NCI-H2029 treated with DMSO at 0.1 percent for 48 hours (cell line): Measurements from ENCODE around the gene TCP11.

Experiments
- DNase-seq: peaks from one replicate; lab custom pipeline; 2025; lab: John Stamatoyannopoulos, UW

TCP11 gene

DNA sequence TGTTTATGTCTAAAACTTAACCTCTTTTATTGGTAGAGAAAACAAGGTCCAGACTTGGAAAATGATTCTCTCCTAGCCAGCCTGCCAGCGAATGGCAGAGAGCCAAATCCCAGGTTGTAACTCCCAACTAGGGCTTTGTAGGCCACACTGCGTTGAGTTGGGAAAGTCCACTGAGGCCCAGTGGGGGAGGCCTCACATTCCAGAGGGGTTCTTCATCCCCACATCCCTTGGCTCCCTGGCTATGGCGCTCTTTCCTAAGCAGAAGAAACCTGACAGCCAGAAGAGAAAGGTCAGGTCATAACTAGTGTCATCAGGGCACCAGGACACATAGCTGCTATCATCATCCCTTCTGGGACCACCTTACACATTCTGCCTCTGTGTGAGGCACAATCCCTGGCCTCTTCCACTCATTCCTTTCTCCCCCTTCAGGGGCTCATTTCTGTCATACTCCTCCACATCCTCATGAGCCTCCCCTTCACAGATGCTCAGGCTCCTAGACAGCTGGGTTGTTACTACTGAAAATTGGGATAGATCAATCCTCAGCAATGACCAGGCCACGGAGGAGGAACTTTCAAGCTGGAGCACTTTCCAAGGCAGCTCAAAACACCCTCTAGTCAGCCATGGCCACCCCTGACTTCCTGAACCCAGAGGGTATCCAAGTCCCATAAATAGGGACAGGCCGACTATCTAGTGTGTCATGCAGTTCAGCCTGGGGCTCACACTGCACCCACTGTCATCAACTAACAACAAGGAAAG, 48.6 kb downstream of the TCP11 start:
- DNase-seq, result no peak

DNA sequence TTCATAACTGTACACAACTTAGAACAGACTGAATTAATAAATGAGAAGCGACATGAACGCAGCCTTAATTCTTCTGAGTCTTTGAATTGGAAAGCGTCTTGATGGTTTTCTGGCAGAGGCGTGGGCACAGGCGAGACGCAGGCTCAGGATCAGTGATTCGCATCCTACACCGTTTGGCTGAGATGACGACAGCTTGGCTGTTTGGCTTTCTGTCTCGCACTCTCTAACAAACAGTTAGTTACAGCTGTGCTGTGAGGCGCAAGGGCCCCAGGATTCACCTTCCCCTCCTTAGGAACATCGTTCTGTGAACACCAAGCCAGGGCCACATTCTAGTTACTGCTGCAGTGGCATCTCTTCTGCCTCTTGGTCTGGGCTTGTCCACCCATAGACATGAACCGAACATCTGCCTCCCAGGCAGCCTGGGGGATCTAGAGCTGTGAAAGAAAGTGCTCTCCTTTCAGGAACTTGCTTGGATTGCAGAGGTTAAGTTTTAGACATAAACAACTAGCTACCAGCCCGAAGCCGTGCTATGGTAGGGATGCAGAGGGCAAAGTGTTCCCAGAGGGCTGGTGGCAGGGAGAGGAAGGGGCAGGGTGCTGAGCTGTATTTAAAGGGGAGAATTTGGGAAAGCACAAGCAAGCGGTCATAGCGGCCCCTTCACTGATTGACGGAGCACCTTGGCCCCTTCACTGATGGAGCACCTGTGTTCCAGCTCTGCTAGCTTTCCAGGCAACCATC, 49.6 kb downstream of the TCP11 start:
- DNase-seq, result no peak

GRCh38 chr6:35090734-35091133, 50.4 kb downstream of the TCP11 start:
- DNase-seq, result no peak

DNA sequence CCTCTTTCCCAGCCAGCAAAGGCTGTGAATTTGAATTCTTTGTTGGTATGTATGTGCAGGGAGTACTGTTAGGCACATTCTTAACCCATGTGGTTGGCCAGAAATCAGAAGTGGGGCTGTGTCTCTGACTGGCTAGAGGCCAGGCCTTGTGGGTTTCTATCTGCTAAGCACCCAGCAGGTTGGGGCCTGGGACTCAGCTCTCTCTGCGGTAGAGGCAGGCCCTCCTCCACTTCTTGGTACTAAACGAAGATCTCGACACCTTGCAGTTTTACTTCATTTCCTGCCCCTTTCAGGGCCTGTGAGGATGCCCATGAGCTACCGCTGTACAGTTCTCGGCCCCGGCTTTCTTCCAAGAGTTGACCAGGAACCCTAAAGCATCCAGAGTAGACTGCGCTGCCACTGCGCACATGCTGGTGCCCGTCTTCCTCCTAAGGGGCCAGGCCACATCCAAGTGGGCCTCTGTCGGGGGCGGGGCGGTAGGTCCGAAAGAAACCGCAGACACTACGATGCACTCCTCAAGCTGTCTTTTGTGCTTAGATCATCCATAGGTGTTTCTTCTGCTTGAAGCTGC, 51.1 kb downstream of the TCP11 start:
- no peak for DNase-seq

GRCh38 chr6:35089216-35089934, 51.8 kb downstream of the TCP11 start:
- no peak for DNase-seq

- no peak for DNase-seq
These were observed 52.6 kb downstream of the TCP11 start for GRCh38 chr6:35088281-35089215.

GRCh38 chr6:35087361-35088280, 53.5 kb downstream of the TCP11 start:
- DNase-seq, result no peak

- DNase-seq, result no peak
These were observed 54.3 kb downstream of the TCP11 start for GRCh38 chr6:35086636-35087360.

DNA sequence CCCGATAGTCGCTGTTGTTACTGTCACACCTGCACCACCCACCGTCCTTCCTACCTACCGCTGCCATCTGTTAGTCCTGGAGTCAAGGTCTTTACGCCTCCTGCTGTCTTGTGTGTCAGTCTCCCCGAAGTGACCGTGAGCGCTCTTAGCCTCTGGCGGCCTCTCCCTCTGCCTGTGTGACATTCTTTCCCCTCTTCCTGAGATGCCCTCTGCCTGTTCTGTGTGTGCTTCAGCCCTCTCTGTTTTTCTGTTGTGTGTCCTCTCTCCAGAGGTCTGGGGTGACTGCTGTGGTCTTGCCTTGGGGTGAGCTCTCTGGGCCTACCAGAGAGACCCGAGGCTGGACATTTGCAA, 54.9 kb downstream of the TCP11 start:
- DNase-seq, result no peak

DNA sequence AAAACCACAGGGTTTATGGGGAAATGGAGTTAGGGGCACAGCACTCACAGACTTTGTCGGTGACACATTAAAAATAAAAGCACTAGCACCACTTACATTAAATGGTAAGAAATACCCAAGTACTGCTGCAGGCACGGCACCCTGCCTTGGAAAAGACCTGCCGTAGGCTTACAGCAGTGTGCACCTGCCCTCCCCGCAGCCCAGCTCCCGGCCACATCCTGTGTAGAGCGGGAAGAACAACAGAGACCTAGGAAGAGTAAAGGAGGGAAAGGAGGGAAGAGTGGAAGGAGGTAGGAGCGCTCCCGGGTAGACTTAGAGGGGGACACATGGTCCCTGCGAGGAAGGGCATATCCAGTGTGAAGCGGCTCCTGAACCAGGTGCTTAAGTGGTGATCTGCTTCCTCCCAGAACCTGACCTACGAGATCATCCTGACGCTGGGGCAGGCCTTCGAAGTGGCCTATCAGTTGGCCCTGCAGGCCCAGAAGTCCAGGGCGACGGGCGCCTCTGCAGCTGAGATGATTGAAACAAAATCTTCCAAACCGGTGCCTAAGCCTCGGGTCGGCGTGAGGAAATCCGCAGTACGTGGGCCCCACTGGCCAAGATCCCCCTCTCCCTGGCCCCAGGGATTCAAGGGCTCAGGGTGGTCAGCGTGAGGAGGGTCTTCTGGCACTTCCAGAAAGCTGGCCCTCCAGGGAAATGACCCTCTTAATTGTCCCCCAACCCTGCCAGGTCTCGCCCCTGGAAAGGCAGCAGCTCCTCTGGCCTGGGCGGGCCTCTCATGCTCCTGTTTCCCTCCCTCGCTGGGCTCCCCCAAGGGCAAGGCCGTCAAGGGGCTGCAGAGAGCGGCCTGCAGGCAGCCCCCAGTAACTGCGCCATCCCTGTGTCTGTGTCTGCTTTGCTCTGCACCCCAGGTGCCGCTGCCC, 55.5 kb downstream of the TCP11 start:
- no peak for DNase-seq

DNA sequence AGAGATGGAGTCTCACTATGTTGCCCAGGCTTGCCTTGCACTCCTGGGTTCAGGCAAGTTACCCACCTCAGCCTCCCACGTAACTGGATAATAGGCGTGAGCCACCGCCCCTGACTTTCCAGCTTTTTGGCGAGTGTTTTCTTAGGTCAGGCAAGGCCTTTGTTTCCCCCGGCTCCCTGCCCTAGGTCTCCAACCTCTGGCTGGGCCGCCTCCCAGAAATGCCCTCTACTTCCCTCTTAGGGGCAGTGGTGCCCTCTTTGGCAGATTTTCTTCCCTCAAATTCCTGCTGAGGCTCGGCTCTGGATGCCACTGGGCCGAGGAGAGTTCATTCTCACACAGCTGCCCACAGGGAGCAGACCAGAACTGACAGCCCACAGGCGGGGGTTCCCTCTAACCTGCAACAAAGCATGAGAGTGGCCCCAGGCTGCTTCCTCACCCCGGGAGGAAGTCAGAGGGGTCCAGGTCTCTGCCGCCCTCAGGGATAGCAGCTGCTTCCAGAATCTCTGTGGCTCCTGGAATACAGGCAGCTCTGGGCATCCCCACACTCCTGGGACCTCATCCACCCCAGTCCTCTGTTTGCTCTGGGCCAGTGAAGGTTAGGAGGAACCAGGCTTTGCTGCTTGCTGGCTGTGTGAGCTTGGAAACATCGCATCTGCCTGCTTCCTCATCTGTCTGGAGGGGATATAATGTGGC, 56.5 kb downstream of the TCP11 start:
- DNase-seq, result no peak

DNA sequence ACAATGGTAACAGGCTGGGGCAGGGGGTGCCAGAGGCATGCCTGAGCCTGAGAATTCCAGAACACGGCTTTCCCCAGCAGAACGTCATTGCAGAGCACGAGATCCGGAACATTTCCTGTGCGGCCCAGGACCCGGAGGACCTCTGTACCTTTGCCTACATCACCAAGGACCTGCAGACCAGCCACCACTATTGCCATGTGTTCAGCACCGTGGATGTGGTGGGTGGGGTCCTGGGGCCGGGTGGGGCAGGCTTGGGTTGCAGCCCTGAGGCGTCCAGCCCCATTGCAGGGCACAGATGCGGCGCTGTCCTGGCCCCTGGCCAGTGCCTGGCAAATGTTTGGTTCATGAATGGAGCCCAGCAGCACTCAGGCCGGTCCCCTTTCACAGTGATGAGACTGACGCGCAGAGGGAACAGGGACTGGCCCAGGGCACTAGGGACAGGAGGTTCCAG, 57.1 kb downstream of the TCP11 start:
- DNase-seq, result no peak

DNA sequence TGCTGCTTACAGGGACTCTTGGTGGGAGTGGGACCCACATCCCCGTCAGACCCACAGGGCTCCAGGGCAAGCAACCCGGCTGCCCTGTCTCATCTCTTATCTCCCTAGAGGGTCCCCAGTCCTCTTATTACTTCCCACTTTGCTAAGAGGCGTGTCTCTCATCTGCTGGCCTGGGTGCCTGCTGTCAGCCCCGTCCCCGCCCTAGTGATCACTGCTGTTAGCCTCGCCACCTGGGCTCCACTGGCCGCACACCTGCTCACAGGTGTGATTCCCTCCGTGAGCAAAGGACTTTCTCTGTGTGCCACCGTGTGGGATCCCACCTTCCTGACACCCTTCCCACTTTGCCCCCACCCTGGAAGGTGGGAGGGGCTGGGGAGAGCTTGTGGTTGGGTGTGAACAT, 57.6 kb downstream of the TCP11 start:
- DNase-seq, result no peak

DNA sequence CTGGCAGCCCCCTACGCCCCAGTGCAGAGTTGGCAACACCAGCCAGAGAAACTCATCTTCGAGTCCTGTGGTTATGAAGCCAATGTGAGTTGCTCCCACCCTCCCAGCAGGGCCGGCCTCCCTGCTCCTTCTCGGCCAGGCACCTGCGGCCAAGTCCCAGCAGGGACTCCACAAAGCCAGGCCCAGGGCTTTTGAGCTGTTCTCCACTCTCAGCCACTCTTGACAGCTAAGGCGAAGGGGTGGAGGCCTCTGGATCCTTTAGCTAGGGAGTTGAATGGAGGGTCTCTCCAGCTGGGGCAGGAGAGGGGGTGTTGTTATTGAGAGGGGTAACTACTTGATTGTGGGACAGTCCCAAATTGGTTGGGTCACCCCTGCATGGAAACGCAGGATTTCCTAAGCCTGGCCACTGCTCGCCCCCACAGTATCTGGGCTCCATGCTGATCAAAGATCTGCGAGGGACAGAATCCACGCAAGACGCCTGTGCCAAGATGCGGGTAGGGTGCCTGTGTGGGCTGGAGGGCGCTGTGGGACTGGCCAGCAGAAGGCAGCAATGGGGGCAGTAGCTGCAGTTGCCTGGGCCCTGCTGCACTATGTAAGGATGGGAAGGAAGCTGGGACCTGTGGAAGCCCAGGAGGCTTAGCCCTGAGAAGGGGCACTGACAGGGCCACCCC, 58.3 kb downstream of the TCP11 start:
- DNase-seq, result no peak

- no peak for DNase-seq
These were observed 59.0 kb downstream of the TCP11 start for GRCh38 chr6:35082046-35082732.

GRCh38 chr6:35081426-35081851, 59.7 kb downstream of the TCP11 start:
- DNase-seq, result no peak
